ENCODE measurements around the gene GOLGA8B.
"Not testable (repeated sequence)": the region's sequence is repeated elsewhere in the genome, so short reads cannot be mapped to it uniquely, and the experiment has no call there.

Gene GOLGA8B, protein sequence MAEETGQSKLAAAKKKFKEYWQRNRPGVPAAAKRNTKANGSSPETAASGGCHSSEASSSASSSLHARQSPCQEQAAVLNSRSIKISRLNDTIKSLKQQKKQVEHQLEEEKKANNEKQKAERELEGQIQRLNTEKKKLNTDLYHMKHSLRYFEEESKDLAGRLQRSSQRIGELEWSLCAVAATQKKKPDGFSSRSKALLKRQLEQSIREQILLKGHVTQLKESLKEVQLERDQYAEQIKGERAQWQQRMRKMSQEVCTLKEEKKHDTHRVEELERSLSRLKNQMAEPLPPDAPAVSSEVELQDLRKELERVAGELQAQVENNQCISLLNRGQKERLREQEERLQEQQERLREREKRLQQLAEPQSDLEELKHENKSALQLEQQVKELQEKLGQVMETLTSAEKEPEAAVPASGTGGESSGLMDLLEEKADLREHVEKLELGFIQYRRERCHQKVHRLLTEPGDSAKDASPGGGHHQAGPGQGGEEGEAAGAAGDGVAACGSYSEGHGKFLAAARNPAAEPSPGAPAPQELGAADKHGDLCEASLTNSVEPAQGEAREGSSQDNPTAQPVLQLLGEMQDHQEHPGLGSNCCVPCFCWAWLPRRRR

DNA sequence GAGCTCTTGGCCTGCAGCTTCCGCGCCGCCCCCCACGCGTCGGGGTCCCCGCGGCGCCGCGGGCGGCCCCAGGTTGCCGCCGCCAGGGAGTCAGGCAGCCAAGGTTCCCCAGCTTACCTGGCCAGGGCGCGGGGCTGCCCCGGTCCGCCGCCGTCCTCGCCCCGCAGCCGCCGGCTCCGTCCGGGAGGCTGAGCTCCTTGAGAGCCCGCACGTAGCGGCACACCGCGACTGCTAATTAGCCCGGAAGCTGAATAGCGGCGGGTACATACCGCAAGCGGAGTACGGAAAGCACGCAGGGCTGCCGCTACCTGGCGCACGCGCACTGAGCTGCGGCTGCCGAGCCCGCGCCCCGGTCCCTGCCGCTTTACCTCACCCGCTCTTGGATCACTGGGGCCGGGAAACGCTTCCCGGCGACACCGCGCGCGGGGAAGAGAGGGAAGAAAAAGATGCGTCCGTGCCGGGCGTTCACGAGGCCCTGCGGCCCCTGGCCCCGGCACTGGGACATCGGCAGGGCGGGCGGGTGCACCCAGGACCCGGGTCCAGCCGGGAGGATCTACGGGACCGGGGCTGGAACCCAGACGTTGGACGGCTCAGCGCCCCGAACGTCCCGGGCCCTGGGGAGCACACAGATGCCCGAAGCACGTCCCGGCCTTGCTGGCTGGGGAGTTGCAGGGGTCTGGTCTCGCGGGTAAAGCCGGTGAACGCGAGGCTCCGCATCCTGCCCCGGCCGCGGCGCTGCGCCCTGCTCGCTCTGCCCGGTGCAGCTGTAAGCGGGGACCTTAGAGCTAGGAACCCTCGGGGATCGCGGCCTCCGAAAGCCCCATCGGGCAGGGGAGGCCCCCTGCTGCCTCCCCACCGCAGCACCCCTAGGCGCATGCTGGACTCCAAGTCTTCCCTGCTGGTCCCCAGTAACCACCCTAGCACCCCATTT lies at the start of gene GOLGA8B:
TSS of gene GOLGA8B (minus strand) at position 253 of the 931 bp plus-strand sequence. CDS start 47,739 bp downstream, outside the sequence.
- peak; percentile 56 for DNase-seq (ENCODE audit: low read depth, low spot score)

DNA sequence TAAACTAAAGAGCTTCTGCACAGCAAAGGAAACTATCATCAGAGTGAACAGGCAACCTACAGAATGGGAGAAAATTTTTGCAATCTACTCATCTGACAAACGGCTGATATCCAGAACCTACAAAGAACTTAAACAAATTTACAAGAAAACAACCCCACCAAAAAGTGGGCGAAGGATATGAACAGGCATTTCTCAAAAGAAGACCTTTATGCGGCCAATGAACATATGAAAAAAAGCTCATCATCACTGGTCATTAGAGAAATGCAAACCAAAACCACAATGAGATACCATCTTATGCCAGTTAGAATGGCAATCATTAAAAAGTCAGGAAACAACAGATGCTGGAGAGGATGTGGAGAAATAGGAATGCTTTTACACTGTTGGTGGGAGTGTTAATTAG lies 49.7 kb upstream of the GOLGA8B start:
- not testable (repeated sequence) for DNase-seq (ENCODE audit: low read depth, low spot score)

DNA sequence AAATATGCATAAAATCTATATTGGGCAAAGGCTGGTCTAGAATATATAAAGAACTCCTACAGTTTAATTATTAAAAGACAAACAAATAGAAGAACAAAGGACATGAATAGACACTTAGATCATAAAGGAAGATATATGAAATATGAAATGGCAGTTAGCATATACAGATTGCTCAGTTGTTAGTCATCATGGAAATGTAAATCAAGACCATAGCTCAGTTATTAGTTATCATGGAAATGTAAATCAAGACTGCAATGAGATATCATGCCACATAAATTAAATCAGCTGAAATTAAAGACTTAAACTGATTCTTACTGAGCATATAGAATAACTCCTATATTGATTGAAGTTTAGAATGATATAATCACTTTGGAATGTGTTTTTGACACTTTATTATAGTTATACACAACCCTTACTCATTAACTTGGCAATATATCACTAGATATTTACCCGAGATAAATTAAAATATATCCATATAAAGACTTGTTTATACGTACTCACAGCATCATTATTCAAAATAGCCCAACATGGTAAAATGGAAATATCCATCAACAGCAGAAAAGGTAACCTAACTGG lies 45.2 kb upstream of the GOLGA8B start:
- DNase-seq (ENCODE audit: low read depth, low spot score), result no peak

DNA sequence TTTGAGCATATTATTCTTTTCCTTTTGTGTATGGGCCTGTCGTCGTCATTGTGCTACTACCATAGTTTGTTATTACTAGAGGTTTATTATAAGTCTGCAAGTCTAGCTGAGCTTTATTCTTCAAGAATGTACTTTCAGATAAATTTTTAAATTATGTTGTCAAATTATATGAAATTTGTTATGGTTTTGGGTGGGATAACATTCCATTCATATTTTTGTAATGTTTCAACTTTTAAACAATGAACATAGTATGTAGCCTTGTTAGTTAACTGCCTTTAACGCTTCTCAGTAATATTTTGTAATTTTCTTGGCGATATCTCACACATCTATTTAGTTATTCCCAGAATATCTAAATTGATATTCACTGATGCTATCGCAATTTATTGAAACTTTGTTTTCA lies 41.6 kb upstream of the GOLGA8B start:
- no peak for DNase-seq (ENCODE audit: low read depth, low spot score)

DNA sequence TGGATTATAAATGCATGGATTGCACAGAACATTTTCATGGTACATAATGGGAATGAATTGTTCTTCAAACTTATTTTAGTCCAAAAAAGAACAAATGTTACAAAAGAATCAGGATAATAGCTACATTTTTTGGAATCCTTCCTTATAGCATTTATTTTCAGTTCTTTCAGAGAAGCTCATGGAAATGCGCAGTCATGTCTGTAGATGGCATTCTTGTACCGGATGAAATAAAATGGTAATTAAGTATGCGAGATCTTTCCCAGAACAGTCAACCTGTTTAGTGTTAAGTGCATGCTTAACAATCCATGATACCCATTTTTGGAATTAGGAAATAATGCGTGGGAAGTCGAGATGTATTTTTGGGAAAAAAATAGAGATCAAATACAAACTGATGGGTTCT lies 38.2 kb upstream of the GOLGA8B start:
- DNase-seq (ENCODE audit: low read depth, low spot score), result no peak

DNA sequence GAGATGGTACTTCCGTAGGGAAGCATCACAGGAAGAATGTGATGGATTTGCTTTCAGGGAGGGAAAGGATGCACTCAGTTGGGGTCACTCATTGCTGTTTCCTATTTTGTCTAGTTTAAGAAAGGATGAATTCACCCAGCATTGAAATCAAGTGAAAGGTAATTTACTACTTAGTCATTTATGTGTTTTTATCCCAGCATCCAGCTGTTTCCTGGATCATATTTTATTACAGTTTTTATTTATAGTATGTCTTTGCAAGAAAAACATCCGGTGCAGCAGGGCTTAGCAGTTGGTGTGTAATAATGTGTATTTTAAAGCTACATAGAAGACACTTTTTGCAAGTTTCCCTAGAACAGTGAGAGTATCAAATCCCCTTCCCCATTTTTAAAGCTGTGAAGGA lies 37.4 kb upstream of the GOLGA8B start:
- no peak for DNase-seq (ENCODE audit: low read depth, low spot score)

DNA sequence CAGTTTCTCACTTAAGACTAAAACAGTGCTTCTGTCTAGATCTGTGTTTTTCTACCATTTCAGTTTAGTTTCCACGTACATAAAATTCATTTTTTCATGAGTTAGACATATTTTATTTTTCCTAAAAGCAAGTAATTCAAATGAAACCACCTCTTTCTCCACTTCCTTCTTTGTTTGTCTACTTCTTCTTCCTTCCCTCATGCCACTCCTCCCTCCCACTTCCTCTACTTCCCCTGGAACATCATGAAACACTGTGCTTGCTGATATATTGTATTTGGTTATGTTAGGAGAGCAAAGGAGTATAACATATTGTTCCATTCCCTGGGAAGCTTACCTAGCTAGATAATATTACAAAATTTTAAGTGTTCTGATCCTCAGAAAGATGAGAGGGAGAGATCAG lies 36.7 kb upstream of the GOLGA8B start:
- DNase-seq (ENCODE audit: low read depth, low spot score), result no peak

DNA sequence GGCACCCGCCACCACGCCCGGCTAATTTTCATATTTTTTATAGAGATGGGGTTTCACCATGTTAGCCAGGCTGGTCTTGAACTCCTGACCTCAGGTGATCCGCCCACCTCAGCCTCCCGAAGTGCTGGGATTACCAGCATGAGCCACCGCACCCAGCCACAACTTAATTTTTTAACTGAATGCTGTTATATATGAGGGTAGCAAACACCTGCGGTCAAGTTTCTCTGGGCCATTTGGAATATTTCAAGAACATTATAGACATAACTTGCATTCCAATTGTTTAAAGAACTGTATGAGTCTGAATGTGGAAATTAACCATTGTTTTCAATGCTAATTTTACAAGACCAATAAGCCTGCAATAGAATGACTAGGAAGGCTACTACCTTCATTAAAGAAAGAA lies 35.7 kb upstream of the GOLGA8B start:
- DNase-seq (ENCODE audit: low read depth, low spot score), result no peak

DNA sequence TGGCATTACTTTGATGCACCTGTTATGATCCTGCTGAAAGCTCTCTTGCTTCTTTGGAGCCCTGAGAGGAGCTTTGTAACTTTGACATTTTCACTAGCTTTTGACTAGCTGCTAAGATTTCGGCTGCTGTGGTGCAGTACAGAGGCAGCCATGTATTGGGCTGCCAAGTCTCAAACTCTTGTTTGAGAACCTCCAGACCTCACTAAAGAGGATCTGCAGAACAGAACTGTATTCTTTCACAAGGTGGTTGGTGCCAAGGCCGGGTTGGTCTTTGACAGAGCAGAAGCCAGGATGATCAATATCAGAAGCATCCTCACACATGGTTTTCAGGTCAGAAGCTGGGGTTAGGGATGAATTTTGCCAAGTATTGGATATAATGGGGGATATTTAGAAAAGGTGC lies 34.6 kb upstream of the GOLGA8B start:
- DNase-seq (ENCODE audit: low read depth, low spot score), result no peak

DNA sequence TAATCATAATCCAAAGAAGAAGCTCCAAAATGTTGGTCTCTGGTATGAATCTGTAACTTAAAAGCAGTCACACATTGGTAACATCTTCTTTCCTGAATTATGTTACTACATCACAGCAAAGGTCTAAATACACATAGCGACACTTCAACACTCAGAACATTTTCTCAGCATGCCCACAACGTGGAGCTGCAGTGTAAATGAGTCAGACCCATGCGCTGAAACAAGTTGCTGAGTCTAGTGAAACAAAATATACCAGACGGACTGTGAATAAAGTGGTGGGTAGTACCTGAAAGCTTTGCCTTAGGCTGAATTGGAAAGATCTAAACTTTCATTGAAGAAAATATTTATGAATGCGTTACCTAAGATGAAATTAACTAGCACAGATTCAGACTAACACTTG lies 33.2 kb upstream of the GOLGA8B start:
- no peak for DNase-seq (ENCODE audit: low read depth, low spot score)

DNA sequence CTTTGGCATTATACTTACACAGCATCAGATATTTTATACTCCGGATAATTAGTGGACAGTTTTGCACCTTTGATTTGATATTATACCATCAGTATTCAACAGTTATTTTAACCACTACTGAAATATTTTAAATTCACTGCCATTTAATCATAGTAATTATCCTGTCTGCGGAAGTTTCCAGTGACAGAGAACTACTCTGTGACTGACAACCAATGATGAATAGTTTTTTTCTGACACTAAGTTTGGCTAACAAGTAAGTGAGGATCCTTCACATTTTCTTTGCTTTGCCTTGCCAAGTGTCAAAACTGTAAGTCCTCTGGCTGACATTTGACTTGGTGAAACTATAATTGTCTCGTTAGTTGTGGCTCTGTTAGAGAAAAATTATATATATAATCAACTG lies 30.5 kb upstream of the GOLGA8B start:
- no peak for DNase-seq (ENCODE audit: low read depth, low spot score)

DNA sequence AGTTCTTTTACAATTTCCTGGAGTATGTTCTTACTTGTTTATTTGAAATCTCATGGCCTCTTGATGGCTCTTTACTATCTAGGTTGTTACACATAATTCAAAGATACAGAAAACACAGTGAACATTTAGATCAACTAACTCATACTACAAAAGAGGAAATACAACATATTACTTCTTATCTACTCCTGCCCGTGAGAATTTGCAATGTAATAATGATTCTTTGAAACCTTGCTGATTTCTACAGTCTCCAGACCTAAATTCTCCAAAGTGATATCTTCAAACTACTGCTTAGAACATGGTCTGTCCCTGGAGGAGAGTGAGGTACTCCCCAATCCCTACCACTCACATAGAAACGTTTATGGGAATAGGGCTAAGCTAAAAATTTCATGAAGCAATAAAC lies 29.9 kb upstream of the GOLGA8B start:
- no peak for DNase-seq (ENCODE audit: low read depth, low spot score)

DNA sequence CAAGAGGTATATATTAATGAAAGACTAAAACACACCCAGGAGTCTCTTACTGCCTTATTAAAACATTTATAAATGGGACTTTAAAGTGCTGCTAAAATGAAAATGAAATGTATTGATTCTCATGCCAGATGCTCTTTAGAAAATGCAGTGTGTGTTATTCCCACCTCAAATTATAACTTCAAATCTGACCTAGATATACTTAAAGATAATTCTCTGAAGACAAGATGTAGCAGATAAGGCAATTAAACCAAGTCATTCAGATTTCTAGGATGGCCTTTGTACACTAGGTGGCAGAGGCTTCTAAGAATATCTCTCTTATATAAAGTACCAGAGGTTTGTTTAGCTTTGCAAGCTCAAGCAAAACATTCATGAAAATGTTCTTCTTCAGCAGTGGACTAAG lies 26.9 kb upstream of the GOLGA8B start:
- DNase-seq (ENCODE audit: low read depth, low spot score), result no peak

DNA sequence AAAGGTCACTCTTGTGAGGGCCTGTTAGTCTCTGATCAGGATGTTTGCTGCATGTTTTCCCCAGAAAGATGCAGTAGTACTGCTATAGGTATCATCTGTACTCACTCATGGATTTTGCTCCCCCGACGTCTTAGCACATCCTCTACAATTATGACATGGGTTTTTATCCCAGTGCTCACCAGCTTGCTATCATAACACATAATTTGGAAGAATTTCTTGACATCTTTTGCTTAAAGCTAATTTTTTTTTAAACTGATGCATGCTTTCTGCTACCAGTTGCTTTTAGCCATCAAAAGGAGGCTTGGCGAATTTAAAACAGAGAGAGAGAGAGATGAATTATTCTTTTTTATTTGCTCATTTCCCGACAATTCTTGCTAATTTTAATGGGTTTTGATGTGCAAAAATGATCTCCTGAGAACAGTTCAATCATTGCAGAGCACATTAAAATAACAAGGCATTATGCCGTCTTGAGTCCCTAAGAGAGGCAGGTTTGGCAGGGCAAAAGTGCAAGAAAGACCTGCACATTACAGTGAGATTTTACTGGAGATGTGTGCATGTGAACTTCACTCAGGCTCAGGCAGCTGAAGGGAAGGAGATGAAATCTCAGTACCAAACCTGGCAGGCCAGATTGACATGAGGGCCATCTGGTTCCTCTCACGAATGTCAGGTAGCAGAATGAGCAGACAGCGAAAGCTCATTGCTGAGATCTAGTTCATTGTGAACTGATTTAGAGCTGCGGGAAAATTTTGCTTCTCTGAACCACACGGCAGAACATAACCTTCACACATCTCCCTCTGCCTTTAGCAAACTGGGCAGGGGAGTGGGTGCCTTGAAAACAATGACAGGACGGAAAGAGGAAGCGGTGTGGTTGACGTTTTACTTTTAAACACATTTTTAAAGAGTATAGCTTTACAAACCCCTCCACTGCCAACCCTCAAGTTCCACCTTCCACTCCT lies 25.9 kb upstream of the GOLGA8B start:
- no peak for DNase-seq (ENCODE audit: low read depth, low spot score)

DNA sequence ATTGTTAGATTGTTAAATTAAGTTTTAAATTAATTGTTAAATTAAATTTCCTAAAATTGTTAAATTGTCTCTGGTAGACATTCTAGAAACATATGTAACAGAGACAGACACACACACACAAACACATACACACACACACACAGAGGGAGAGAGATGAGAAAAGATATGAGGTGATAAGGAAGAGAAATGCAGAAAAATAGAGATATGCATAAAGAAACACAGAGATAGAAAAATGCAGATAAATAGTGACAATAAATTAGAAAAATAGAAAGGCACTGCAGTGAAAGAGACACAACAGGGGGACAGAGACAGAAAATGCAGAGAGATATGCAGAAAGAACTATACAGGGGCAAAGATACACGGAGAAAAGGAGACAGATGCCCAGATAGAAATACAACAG lies 25.1 kb upstream of the GOLGA8B start:
- DNase-seq (ENCODE audit: low read depth, low spot score), result no peak

DNA sequence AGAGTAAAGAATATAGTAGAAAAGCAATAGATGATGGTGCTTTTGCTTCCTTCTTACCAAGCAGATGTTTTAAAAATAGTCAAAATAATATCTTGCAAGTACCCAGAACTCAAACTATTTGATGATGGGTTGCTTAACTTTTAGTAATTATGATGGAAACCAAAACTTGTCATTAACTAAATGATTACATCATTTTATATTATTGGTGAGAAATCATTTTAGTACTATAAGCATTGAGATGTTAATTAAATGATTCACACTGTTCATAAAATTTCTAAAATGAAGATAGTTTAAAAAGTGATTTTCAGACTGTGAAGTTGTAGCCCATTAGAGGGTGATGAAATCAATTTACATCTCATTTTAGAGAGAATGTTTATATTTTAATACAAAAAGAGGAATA lies 24.4 kb upstream of the GOLGA8B start:
- DNase-seq (ENCODE audit: low read depth, low spot score), result no peak

DNA sequence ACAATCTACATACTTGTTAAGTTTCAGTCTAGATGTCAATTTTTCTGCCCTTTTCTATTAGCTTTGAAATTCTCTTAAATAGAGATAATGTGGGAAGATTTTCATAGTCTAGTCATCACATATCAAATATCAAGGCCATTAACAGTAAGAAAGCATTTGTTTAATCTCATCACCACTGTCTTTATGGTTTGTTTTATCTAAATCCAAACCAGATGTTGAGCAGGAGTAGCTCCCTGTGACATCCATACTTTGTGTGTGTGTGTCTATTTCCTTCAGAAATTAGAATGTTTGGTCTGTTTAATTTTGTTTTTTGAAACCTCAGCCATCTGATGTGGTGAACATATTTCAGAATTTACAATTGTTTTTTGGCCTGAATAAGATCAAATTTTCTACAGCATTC lies 23.1 kb upstream of the GOLGA8B start:
- DNase-seq (ENCODE audit: low read depth, low spot score), result no peak

DNA sequence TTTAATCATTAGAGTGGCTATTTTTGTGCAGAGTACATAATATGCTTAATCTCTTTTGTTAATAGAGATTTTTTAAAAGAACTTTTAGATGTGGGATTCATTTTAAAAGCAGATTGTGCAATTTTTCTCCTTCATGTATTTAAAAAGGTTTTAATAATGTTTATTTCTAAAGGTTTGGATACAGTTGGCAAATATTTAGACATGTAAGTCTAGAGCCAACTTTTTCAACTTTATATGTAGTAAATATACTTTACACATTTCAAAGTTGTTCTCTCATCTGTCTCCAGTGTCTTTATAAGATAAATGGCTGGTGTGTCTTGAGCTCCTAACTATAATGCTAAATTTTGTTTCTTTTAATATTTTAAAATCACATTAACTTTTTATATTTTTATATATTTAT lies 22.7 kb upstream of the GOLGA8B start:
- DNase-seq (ENCODE audit: low read depth, low spot score), result no peak

DNA sequence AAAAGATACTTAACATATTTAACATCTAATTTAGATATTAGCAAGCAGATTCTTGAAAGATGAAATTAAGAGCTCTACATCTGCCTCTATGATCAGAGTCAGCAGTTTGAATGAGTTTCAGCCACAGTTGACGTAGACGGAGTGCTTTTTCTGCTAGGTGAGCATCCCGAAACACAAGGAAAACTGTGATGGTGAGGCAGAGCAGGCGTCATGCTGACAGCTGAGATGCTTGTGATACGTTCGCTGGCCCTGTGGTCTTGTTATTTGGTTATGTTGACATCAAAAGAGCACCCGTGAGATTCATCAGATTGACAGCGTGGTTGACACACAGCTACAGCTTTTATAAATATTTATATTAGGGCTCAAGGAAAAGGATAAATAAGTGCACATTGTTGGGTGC lies 19.6 kb upstream of the GOLGA8B start:
- DNase-seq (ENCODE audit: low read depth, low spot score), result no peak

DNA sequence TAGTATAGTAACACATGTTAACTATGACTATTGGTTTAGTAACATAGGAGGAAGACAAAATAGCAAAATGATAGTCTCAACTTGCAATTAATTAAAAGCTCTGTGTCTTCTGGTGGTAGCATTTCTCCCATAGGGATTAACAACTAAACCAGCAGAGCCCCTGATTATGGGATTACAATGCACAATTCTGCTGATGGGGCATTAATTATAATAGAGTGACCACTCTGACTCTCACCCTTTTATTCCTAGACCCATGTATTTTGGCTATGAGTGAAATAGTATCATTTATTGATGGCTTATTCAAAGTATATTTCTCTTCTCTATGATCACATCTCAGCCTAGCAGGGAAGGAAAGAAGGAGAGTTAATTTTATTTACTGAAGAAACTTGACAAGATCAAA lies 17.5 kb upstream of the GOLGA8B start:
- no peak for DNase-seq (ENCODE audit: low read depth, low spot score)

All from activated CD4-positive, CD25-positive, alpha-beta regulatory T cell treated with anti-CD3 and anti-CD28 coated beads, Interleukin-2, amount 50 U/mL, for 16 hours (primary cell).